NCI-H2029 treated with DMSO at 0.1 percent for 48 hours (cell line): ENCODE measurements around the gene MSI1.

Experiments used
- DNase-seq: peaks from one replicate; lab custom pipeline; 2025; lab: John Stamatoyannopoulos, UW

Gene MSI1

GRCh38 chr12:120321382-120322202 lies 47.4 kb downstream of the MSI1 start:
- DNase-seq, result no peak

GRCh38 chr12:120317224-120318105 lies 51.5 kb downstream of the MSI1 start:
- DNase-seq, result peak; percentile 99

- no peak for DNase-seq
Measured at GRCh38 chr12:120316798-120317223, 52.2 kb downstream of the MSI1 start.

- no peak for DNase-seq
Measured at GRCh38 chr12:120314220-120314619, 54.7 kb downstream of the MSI1 start.

- peak; percentile 97 for DNase-seq
Measured at GRCh38 chr12:120301962-120302815, 66.8 kb downstream of the MSI1 start, which contains the start of gene SIRT4. TSS of gene SIRT4 (plus strand) at chr12:120302321. CDS start at chr12:120303562, 1,241 bp downstream.

GRCh38 chr12:120292661-120293531 lies 76.1 kb downstream of the MSI1 start, which contains the start of gene RNU4-1:
TSS of gene RNU4-1 (minus strand) at chr12:120293237.
- DNase-seq, result peak; percentile 76

- no peak for DNase-seq
Measured at GRCh38 chr12:120292411-120292660, 76.6 kb downstream of the MSI1 start.
